SK-N-SH treated with all-trans-retinoic acid at 6 μM for 48 hours (cell line): Measurements from ENCODE around the gene ANKFN1.

ENCODE experiments used
- ATAC-seq: fragments of 200-7000 bp; cut with Tn5 transposase; 3 replicates; pipeline ENCODE4 v1.9.1; 2020; ENCODE audit warnings: mild to moderate bottlenecking, moderate library complexity
- ARNTL ChIP-seq: fragments of 450-650 bp; formaldehyde crosslinking; IDR thresholded peaks from 2 replicates; pipeline ENCODE4 v1.5.0; 2020; ENCODE audit warnings: low read depth, mild to moderate bottlenecking, moderate library complexity, borderline replicate concordance
- CREB5 ChIP-seq: fragments of 250-450 bp; sonication (Bioruptor Pico); IDR thresholded peaks from 2 replicates; pipeline ENCODE4 v1.5.1; 2020; ENCODE audit warnings: low read depth, mild to moderate bottlenecking, moderate library complexity
- CSDC2 ChIP-seq: fragments of 250-450 bp; sonication (Bioruptor Pico); IDR thresholded peaks from 2 replicates; pipeline ENCODE4 v1.5.0; 2020; ENCODE audit warnings: mild to moderate bottlenecking, moderate library complexity
- ESRRG ChIP-seq: fragments of 250-450 bp; sonication (Bioruptor Pico); IDR thresholded peaks from 2 replicates; pipeline ENCODE4 v1.6.1; 2021; ENCODE audit warnings: mild to moderate bottlenecking
- GLIS3 ChIP-seq: fragments of 250-450 bp; sonication (Bioruptor Pico); IDR thresholded peaks from 2 replicates; pipeline ENCODE4 v1.5.0; 2020; ENCODE audit warnings: mild to moderate bottlenecking, moderate library complexity
- ISL1 ChIP-seq: fragments of 250-450 bp; sonication (Bioruptor Pico); IDR thresholded peaks from 2 replicates; pipeline ENCODE4 v2.1.2; 2022; ENCODE audit warnings: mild to moderate bottlenecking, moderate library complexity
- OSR1 ChIP-seq: fragments of 250-450 bp; sonication (Bioruptor Pico); IDR thresholded peaks from 2 replicates; pipeline ENCODE4 v1.8.0; 2022; ENCODE audit warnings: moderate library complexity, mild to moderate bottlenecking, inconsistent platforms
- PATZ1 ChIP-seq: fragments of 250-450 bp; sonication (Bioruptor Pico); IDR thresholded peaks from 2 replicates; pipeline ENCODE4 v1.8.0; 2020; ENCODE audit warnings: mild to moderate bottlenecking, moderate library complexity, borderline replicate concordance
- POU6F1 ChIP-seq: fragments of 250-450 bp; sonication (Bioruptor Pico); IDR thresholded peaks from 2 replicates; pipeline ENCODE4 v1.8.0; 2021; ENCODE audit warnings: low read depth, mild to moderate bottlenecking, moderate library complexity, borderline replicate concordance
- PPARA ChIP-seq: fragments of 250-450 bp; sonication (Bioruptor Pico); IDR thresholded peaks from 2 replicates; pipeline ENCODE4 v1.5.0; 2020; ENCODE audit warnings: mild to moderate bottlenecking, borderline replicate concordance
- RARB ChIP-seq: fragments of 250-450 bp; sonication (Bioruptor Pico); IDR thresholded peaks from 2 replicates; pipeline ENCODE4 v1.8.0; 2021; ENCODE audit warnings: mild to moderate bottlenecking, moderate library complexity
- SNAI2 ChIP-seq: fragments of 250-450 bp; sonication (Bioruptor Pico); IDR thresholded peaks from 2 replicates; pipeline ENCODE4 v1.5.0; 2020; ENCODE audit warnings: mild to moderate bottlenecking, moderate library complexity
- TCF4 ChIP-seq: fragments of 250-450 bp; sonication (Bioruptor Pico); IDR thresholded peaks from 2 replicates; pipeline ENCODE4 v1.8.0; 2021; ENCODE audit warnings: mild to moderate bottlenecking, moderate library complexity, borderline replicate concordance
- TOX ChIP-seq: fragments of 250-450 bp; sonication (Bioruptor Pico); IDR thresholded peaks from 2 replicates; pipeline ENCODE4 v1.8.0; 2021; ENCODE audit warnings: mild to moderate bottlenecking, moderate library complexity, borderline replicate concordance
- TSHZ2 ChIP-seq: fragments of 250-450 bp; sonication (Bioruptor Pico); IDR thresholded peaks from 2 replicates; pipeline ENCODE4 v1.5.0; 2020; ENCODE audit warnings: mild to moderate bottlenecking, moderate library complexity
- ZC3H10 ChIP-seq: fragments of 250-450 bp; sonication (Bioruptor Pico); IDR thresholded peaks from 2 replicates; pipeline ENCODE4 v1.5.1; 2021; ENCODE audit warnings: mild to moderate bottlenecking, moderate library complexity
- ZFP3 ChIP-seq: fragments of 250-450 bp; sonication (Bioruptor Pico); IDR thresholded peaks from 2 replicates; pipeline ENCODE4 v1.5.0; 2020; ENCODE audit warnings: mild to moderate bottlenecking, moderate library complexity
- ZFP30 ChIP-seq: fragments of 450-650 bp; formaldehyde crosslinking; IDR thresholded peaks from 2 replicates; pipeline ENCODE4 v1.5.0; 2022; ENCODE audit warnings: mild to moderate bottlenecking, moderate library complexity
- ZNF70 ChIP-seq: fragments of 450-650 bp; formaldehyde crosslinking; IDR thresholded peaks from 2 replicates; pipeline ENCODE4 v1.5.0; 2020; ENCODE audit warnings: mild to moderate bottlenecking, moderate library complexity
- ZNF8 ChIP-seq: fragments of 450-650 bp; formaldehyde crosslinking; IDR thresholded peaks from 2 replicates; pipeline ENCODE4 v1.5.0; 2020; ENCODE audit warnings: mild to moderate bottlenecking, moderate library complexity

The ANKFN1 gene

GRCh38 chr17:56521414-56522141 lies 368.3 kb downstream of the ANKFN1 start:
- ATAC-seq = peak; percentile 51
- TF ChIP-seq CSDC2 (CRISPR knock-in tag) = no peak
- no peak for TF ChIP-seq TOX
- no peak for TF ChIP-seq ZC3H10
- TF ChIP-seq GLIS3 (CRISPR knock-in tag) = no peak
- TF ChIP-seq ARNTL (CRISPR knock-in tag) = no peak
- TF ChIP-seq PPARA (CRISPR knock-in tag) = no peak
- TF ChIP-seq POU6F1 (CRISPR knock-in tag) = no peak
- TF ChIP-seq TSHZ2 (CRISPR knock-in tag) = no peak
- TF ChIP-seq SNAI2 (CRISPR knock-in tag) = no peak
- TF ChIP-seq ZFP3 = no peak
- TF ChIP-seq ZFP30 = no peak
- no peak for TF ChIP-seq ESRRG (CRISPR knock-in tag)
- no peak for TF ChIP-seq ZNF8 (CRISPR knock-in tag)
- TF ChIP-seq OSR1 (CRISPR knock-in tag) = no peak
- TF ChIP-seq ISL1 (CRISPR knock-in tag) = no peak
- no peak for TF ChIP-seq ZNF70 (CRISPR knock-in tag)
- TF ChIP-seq TCF4 = no peak
- no peak for TF ChIP-seq RARB
- TF ChIP-seq CREB5 (CRISPR knock-in tag) = no peak
- TF ChIP-seq PATZ1 = no peak

- no peak for ATAC-seq
- TF ChIP-seq GLIS3 (CRISPR knock-in tag) (no peak), ZFP3 (no peak), OSR1 (CRISPR knock-in tag) (no peak), CREB5 (CRISPR knock-in tag) (no peak), RARB (no peak), PATZ1 (no peak), TSHZ2 (CRISPR knock-in tag) (no peak), ZNF8 (CRISPR knock-in tag) (no peak), TOX (no peak), ISL1 (CRISPR knock-in tag) (no peak), ZFP30 (no peak)
These were observed 369.8 kb downstream of the ANKFN1 start for GRCh38 chr17:56523042-56523441.
